Gastrocnemius medialis (tissue), 4 donors: ENCODE data around the gene XRCC3. TPM values are rescaled to one million over a fixed set of nuclear protein-coding genes. Genes with fewer than 3 reads are reported as not detected.
A peak's percentile ranks its signal among the peaks of the same experiment; 100 is the strongest.

Experiments used
- ATAC-seq, 2 donors: fragments of 150-250 bp; one replicate each; pipeline ENCODE4 v1.9.1; 2016
- DNase-seq, 2 donors: peaks; one replicate each; pipeline ENCODE4 v3.0.0-alpha.2; 2019
- H3K27ac ChIP-seq, 4 donors: fragments of 200-600 bp; sonication (generic); 1 replicate in 1 of 4; 2 replicates in 3 of 4; pipeline ENCODE4 v1.5.1; 2016 to 2018; ENCODE audit warnings: mild to moderate bottlenecking in 2 of 4, moderate library complexity in 1 of 4
- H3K27me3 ChIP-seq, 3 donors: fragments of 200-600 bp; sonication (generic) in 2 of 3; 1 replicate in 1 of 3; 2 replicates in 2 of 3; pipeline versions ENCODE4 v1.5.1 to v1.6.0; 2016 to 2019; ENCODE audit warnings: mild to moderate bottlenecking in 1 of 3, moderate library complexity in 1 of 3
- H3K36me3 ChIP-seq, 2 donors: fragments of 200-600 bp; sonication (generic) in 1 of 2; one replicate each; pipeline ENCODE4 v1.5.1; 2017 to 2018
- H3K4me1 ChIP-seq, 2 donors: fragments of 200-600 bp; sonication (generic) in 1 of 2; one replicate each; pipeline ENCODE4 v1.5.1; 2016 to 2017; ENCODE audit warnings: mild to moderate bottlenecking in 2 of 2
- H3K4me3 ChIP-seq, 4 donors: fragments of 200-600 bp; sonication (generic) in 3 of 4; 1 replicate in 1 of 4; 2 replicates in 3 of 4; pipeline ENCODE4 v1.5.1; 2016 to 2019; ENCODE audit warnings: mild to moderate bottlenecking in 2 of 4
- H3K9me3 ChIP-seq, 3 donors: fragments of 200-600 bp; sonication (generic) in 2 of 3; 1 replicate in 1 of 3; 2 replicates in 2 of 3; pipeline ENCODE4 v1.5.1; 2016 to 2019
- CTCF ChIP-seq, 5 experiments: fragments of 450-650 bp in 3 of 5; fragments of 200-600 bp in 2 of 5; sonication (generic) in 2 of 5; IDR thresholded peaks in 4 of 5; conservative IDR thresholded peaks in 1 of 5; 1 replicate in 4 of 5; 2 replicates in 1 of 5; pipeline ENCODE4 v1.5.1; 2016 to 2019; ENCODE audit warnings: antibody characterized with exemption in 5 of 5, mild to moderate bottlenecking in 3 of 5, moderate library complexity in 3 of 5
- POLR2A ChIP-seq, 2 donors: fragments of 450-650 bp; IDR thresholded peaks; one replicate each; pipeline ENCODE4 v1.6.1; 2017; ENCODE audit warnings: antibody characterized with exemption in 2 of 2, mild to moderate bottlenecking in 2 of 2, moderate library complexity in 2 of 2
- in situ Hi-C, 4 donors: fragments of 200-750 bp; cut with MboI; loops; one replicate each; pipeline versions ENCODE4 v1.15.0 to v1.8.0; 2017; ENCODE audit warnings: low sequenced_read_pairs in 4 of 4
- intact Hi-C: fragments of 100-400 bp; cut with DNase I; formaldehyde crosslinking; loops from one replicate; pipeline ENCODE4 v1.15.1; 2023; ENCODE audit warnings: low total_unique reads
- total RNA-seq, 4 donors: library from RNA; depleted of rRNA; stranded (reverse); fragments of >200 nt; gene quantifications; one replicate each; pipeline versions ENCODE4 v1.1.0 to v1.2.3, GENCODE V29; 2016

The XRCC3 gene
- total RNA-seq, 4 donors from 2014 or later, result 1.3 to 26.5 (median 3.0) TPM

- DNase-seq (no peak), ATAC-seq (peak; percentile 31 to 34)
- Histone ChIP-seq H3K9me3 (no peaks in the 10 kb centered on the region), H3K4me1 (peaks cover 48 to 60% of the 10 kb centered on the region in 2 donors), H3K4me3 (no peak overlapping the region), H3K36me3 (no peaks in the 10 kb centered on the region), H3K27ac (peak overlapping the region in 3 of 4 donors; percentile 0 to 1 (median 1)), H3K27me3 (no peaks in the 10 kb centered on the region)
- intact Hi-C loops (no loop called here), in situ Hi-C loops (no loop called here)
- no peak for TF ChIP-seq CTCF (IDR thresholded peaks at IDR 0.05 in 4 of 5, conservative IDR thresholded peaks at IDR 0.05 in 1 of 5)
- TF ChIP-seq POLR2A (IDR thresholded peaks at IDR 0.05), result no peak
Observed at GRCh38 chr14:103721334-103722120, 6.3 kb upstream of the XRCC3 start.

GRCh38 chr14:103719751-103720150 lies 4.5 kb upstream of the XRCC3 start:
- Histone ChIP-seq H3K27me3 (no peaks in the 10 kb centered on the region), H3K4me1 (peaks cover 53 to 64% of the 10 kb centered on the region in 2 donors), H3K4me3 (no peak overlapping the region), H3K36me3 (no peaks in the 10 kb centered on the region), H3K27ac (peak overlapping the region in 3 of 4 donors; percentile 45 to 54 (median 47)), H3K9me3 (no peaks in the 10 kb centered on the region)
- TF ChIP-seq POLR2A (IDR thresholded peaks at IDR 0.05), result no peak
- TF ChIP-seq CTCF (IDR thresholded peaks at IDR 0.05 in 4 of 5, conservative IDR thresholded peaks at IDR 0.05 in 1 of 5), result no peak
- intact Hi-C loops, result loop anchor here (5.0 to 10.0 kb wide), 2 partner anchors 157 to 325 kb away; partner anchors contain the start of genes BAG5 and COA8
- ATAC-seq, result no peak
- in situ Hi-C loops, result no loop called here
- no peak for DNase-seq

GRCh38 chr14:103718572-103718971 lies 3.3 kb upstream of the XRCC3 start:
- intact Hi-C loops, result loop anchor here (5.0 to 10.0 kb wide), 2 partner anchors 156 to 324 kb away; partner anchors contain the start of genes BAG5 and COA8
- H3K27ac ChIP-seq, result peak overlapping the region in 1 of 4 donors; percentile 12
- in situ Hi-C loops, result no loop called here
- peaks cover 53 to 63% of the 10 kb centered on the region in 2 donors for H3K4me1 ChIP-seq
- DNase-seq, result no peak
- TF ChIP-seq CTCF (IDR thresholded peaks at IDR 0.05 in 4 of 5, conservative IDR thresholded peaks at IDR 0.05 in 1 of 5), result no peak
- TF ChIP-seq POLR2A (IDR thresholded peaks at IDR 0.05), result no peak
- H3K36me3 ChIP-seq, result no peaks in the 10 kb centered on the region
- no peak overlapping the region for H3K4me3 ChIP-seq
- no peak for ATAC-seq
- H3K27me3 ChIP-seq, result no peaks in the 10 kb centered on the region
- H3K9me3 ChIP-seq, result no peaks in the 10 kb centered on the region

- ATAC-seq (no peak), DNase-seq (no peak)
- no peaks in the 10 kb centered on the region for H3K36me3 ChIP-seq
- no peaks in the 10 kb centered on the region for H3K27me3 ChIP-seq
- intact Hi-C loops, result loop anchor here (5.0 to 10.0 kb wide), 2 partner anchors 155 to 322 kb away; partner anchors contain the start of genes BAG5 and COA8
- H3K9me3 ChIP-seq, result no peaks in the 10 kb centered on the region
- TF ChIP-seq CTCF (IDR thresholded peaks at IDR 0.05 in 4 of 5, conservative IDR thresholded peaks at IDR 0.05 in 1 of 5) (no peak), POLR2A (IDR thresholded peaks at IDR 0.05) (no peak)
- H3K27ac ChIP-seq, result peak overlapping the region in 3 of 4 donors; percentile 78 to 91 (median 82)
- in situ Hi-C loops, result no loop called here
- H3K4me1 ChIP-seq, result peaks cover 51 to 63% of the 10 kb centered on the region in 2 donors
- H3K4me3 ChIP-seq, result peak overlapping the region; percentile 61 to 79 (median 68)
Observed at GRCh38 chr14:103716899-103717411, 1.7 kb upstream of the XRCC3 start.
